Mesenteric fat pad (tissue), 1 donor: ENCODE measurements around the gene GKN1. TPM values are rescaled to one million over a fixed set of nuclear protein-coding genes. Genes with fewer than 3 reads are reported as not detected.

Experiments
- DNase-seq: peaks from one replicate; pipeline ENCODE4 v3.0.0-alpha.2; 2020; ENCODE audit warnings: low spot score
- total RNA-seq: library from RNA; stranded (reverse); fragmentation: NEBNext Ultra II Directional; extraction: Animal tissue kit (Norgen Biotek cat#: 25700); gene quantifications from one replicate; pipeline ENCODE4 v1.2.1, GENCODE V29; 2021
- donor health status: DM: yes; HTN: yes; CAD: no.

GKN1 gene
- total RNA-seq, 1 donor from 2014 or later, result not detected

GRCh38 chr2:68959001-68959400, 15.4 kb upstream of the GKN1 start:
- DNase-seq, result no peak

GRCh38 chr2:68961380-68961779, 13.1 kb upstream of the GKN1 start:
- no peak for DNase-seq

GRCh38 chr2:68964282-68964681, 10.2 kb upstream of the GKN1 start:
- no peak for DNase-seq

- DNase-seq, result no peak
Measured at GRCh38 chr2:68968221-68968620, 6.2 kb upstream of the GKN1 start.

GRCh38 chr2:68969736-68970490, 4.5 kb upstream of the GKN1 start:
- no peak for DNase-seq

DNA sequence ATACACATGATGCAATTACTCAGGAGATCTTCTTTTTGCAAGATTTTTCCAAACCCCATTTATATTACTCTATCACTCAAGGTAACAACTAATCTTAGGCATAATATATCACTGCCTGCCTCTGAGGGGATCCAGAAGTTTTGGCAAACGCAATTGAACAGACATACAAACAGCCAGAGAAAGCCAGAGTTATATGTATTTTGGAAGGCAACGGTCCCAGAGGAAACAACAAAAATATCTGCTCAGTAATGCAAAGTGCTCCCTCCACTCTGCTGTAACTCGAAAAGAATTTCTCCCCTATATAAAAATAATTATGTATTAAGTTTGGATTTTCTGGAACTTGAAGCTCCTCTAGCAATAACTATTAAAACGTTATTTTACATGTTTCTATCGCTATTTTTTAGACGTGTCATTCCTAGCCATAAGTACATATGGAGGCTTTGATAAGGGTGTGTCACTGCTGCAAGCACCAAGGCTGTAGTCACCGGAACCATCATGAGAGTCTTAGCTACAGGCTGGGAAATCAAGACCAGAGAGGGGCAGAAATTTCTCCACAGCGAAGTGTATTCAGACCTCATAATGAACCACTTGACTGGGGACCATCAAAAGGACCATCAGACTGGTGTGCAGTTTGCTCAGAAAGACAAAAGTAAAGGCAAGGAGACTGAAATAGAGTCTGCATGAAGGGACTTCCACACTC, 3.7 kb upstream of the GKN1 start:
- DNase-seq, result no peak

- DNase-seq, result no peak
Measured at GRCh38 chr2:68971591-68972231, 2.7 kb upstream of the GKN1 start.

GRCh38 chr2:68974946-68975665, 670 bp downstream of the GKN1 start:
- DNase-seq, result no peak

DNA sequence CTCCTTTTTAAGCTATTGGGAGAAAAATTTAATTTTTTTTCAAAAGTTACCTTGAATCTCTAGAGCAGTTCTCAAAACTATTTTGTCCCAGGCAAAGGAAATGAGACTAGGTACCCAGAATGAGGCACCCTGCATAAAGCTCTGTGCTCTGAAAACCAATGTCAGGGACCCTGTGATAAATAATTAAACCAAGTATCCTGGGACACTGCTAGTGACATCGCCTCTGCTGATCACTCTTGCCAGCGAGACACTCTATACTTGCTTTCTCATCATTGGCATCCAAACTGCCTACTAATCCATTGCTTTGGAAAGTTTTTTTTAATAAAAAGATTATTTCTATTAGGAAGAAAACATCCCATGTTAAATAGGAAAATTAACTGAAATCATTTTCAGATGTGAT, 1.4 kb downstream of the GKN1 start:
- no peak for DNase-seq

- no peak for DNase-seq
Measured at GRCh38 chr2:68977453-68977852, 3.0 kb downstream of the GKN1 start.

DNA sequence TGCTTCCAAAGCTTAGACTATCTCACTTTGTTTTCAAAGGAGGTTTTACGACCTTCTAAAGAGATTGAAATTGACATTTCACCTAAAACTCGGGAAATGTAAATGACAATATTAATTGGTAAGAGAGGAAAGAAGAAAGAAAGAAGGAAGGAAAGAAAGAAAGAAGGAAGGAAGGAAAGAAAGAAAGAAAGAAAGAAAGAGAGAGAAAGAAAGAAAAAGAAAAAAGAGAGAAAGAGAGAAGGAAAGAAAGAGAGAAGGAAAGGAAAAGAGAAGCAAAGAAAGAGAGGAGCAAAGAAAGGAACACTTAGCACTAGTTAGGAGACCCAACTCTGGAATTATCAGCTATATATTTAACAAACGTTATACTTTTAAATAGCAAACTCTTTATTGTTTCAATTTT, 3.7 kb downstream of the GKN1 start:
- DNase-seq, result no peak

DNA sequence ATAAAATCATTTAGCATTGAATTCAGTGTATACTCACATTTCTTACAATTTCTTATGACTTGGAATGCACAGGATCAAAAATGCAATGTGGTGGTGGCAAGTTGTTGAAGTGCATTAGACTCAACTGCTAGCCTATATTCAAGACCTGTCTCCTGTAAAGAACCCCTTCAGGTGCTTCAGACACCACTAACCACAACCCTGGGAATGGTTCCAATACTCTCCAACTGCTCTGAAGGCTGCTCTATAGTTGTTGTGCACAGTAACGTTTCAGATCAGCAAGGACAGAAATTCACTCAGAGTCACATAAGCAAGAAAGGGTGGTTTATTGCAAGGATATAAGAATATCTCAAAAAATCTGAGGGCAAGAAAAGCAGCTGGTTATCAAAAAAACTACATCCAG, 6.5 kb downstream of the GKN1 start:
- no peak for DNase-seq

GRCh38 chr2:68987021-68987503, 12.6 kb downstream of the GKN1 start:
- DNase-seq, result no peak

DNA sequence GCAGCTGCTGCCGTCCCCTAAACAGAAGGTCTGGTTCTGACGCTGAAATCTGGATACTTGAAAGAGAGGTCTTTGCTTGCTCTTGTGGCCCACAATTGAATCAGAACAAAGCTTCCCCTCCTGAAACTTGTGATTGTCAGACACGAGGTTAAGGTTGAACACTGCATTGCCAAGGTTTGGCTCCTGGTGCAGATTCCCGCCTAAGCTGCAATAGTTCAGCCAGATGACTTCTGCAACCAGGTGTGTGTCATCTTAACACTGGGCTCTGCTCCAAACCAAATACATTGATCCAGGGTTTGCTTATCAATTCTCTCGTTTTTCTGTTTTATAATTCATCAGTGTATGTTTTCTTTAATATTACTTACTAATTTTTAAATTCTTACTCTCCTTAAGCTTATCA, 14.6 kb downstream of the GKN1 start:
- DNase-seq, result no peak

GRCh38 chr2:68992341-68992740, 17.9 kb downstream of the GKN1 start:
- no peak for DNase-seq

GRCh38 chr2:68992933-68993332, 18.5 kb downstream of the GKN1 start:
- DNase-seq, result no peak

DNA sequence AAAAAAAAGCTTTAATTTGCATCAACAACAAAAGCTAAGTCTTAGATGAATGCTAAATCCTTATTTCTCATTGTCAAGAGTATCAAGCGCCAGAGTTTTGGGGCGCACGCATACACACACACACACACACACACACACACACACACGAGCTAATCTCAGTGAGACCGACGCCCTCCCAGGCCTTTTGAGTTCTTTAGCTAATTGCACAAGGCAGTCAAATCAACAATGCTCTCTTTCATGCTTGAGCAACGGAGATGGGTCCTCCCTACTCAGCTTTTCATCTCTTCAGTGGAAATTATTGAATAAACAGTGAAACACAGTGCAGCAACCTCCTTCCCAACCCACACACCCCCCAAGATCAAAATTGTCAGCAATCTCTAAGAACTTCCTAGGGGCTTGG, 19.2 kb downstream of the GKN1 start:
- DNase-seq, result no peak

DNA sequence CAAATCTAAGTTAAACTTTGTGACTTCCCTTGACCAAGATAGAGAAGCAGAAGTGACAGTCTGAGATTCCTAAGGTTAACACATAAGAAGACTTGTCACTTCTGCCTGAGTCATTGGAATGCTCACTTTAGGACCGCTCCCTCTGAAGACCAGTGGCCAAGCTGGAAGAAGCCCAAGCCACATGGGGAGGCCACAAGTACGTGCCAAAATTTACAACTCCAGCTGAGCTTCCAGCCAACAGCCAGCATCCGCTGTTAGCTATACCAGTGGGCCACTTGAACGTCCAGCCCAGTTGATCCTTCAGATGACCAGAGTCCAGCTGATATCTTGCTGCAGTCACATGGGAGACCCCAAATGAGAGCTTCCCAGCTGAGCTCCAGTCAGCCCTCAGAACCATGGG, 20.4 kb downstream of the GKN1 start:
- DNase-seq, result no peak

DNA sequence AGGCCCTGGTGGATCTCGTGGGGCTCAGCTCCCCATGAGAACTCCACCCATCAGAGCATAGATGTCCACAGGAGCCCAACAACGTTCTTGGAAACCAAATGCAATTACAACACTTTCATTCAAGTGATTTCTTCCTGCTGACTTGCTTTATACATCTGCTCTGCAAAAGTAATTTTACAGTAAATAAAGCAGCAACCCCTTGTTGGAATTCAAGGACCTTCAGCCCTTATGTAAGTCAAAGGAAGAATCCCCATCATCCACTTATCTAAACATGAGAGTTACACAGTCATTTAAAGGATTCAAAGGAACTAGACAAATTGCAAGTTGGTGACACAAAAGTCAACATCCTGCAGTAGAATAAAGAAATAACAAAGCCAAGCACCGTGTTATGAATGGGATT, 21.5 kb downstream of the GKN1 start:
- DNase-seq, result no peak

DNA sequence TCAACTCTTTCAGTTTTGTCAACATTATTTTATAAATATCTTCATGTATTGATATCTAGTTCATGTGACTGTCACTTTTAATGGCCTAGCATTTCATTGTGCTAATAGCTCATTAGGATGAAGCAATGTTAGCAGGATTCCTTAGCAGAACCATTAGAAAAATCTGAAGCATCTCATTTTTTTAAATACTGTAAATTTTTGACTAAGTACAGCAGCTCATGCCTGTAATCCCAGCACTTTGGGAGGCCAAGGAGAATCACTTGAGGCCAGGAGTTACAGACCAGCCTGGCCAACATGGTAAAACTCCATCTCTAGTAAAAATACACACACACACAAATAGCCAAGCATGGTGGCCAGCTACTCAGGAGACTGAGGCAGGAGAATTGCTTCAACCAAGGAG, 23.0 kb downstream of the GKN1 start:
- no peak for DNase-seq

DNA sequence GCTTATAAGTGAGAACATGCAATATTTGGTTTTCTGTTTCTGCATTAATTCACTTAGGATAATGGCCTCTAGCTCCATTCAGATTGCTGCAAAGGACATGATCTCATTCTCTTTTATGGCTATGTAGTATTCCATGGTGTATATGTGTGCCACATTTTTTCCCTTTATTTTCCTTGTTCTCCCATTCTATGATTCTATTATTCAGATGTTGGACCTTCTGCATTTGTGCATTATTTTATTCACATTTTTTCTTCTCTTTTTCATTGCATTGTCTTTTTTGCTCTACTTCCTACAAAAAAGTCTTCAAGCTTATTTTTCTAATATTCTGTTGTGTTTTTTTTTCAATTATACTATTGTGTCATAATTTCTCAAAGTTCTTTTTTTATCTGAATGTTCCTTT, 27.4 kb downstream of the GKN1 start:
- no peak for DNase-seq

DNA sequence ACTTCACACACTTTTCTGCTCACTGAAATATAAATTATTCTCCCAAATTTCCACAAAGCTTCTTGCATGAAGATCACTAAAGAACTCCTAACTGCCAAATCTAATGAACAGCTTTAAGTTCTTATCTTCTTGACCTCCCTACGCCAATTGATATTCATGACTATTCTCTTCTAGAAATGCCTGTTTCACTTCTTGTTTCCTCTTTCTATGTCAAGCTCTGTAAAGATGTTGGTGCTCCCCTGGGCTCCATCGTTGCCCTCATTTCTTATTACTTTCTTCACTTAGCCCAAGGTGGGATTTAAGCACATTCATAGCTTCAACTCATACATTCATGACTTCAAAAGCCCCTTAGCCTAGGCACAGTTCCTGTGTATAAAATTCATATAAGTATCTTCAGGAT, 29.3 kb downstream of the GKN1 start:
- no peak for DNase-seq
